ENCODE results near the gene SYT4. TPM values are rescaled to one million over a fixed set of nuclear protein-coding genes. Genes with fewer than 3 reads are reported as not detected.

Gene SYT4
- total RNA-seq, 1 experiment from 2014 or later = 3.4 TPM

DNA sequence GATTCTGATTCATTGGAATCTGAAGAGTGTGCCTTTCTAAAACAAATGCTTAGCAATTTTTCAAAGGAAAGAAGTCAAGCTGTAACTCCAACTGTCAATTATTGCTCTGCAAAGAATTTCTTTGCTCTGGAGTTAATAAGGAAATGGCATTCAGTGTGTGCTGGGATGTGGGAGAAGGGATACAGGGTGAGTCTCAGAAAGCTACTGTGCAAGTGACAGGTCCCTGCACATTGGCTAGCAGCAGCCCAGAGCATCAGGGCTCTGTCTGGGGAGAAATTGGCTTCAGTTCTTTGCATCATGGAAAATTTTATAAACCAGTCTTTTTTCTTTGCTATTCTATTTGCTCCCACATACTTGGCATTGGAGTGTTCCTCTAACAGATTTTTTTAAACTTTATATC, 1.1 kb upstream of the SYT4 start:
- Mint-ChIP-seq H3K4me3 (no peak overlapping the region), H3K4me1 (peaks cover 31 to 33% of the 10 kb centered on the region in 2 experiments), H3K27me3 (ENCODE audit: low read depth) (no peaks in the 10 kb centered on the region), H3K36me3 (ENCODE audit: insufficient read depth in 1 of 3, low read depth in 3 of 3) (no peaks in the 10 kb centered on the region), H3K9me3 (no peaks in the 10 kb centered on the region), H3K27ac (peak overlapping the region in 1 of 3 experiments; percentile 40; a peak in 1 of 7 replicates)
- H3K23me2 ChIP-seq (ENCODE audit: insufficient read length, low read depth, low read length, poor library complexity, severe bottlenecking) = peaks cover 3% of the 10 kb centered on the region
- no peak overlapping the region for H2AK5ac ChIP-seq (ENCODE audit: insufficient read length, low read length)
- no peaks in the 10 kb centered on the region for H3K9me3 ChIP-seq (ENCODE audit: control insufficient read depth, low read depth, low read length)
- H4K8ac ChIP-seq (replicated peaks; ENCODE audit: insufficient read length, low read depth, low read length) = no peak overlapping the region
- no peak overlapping the region for H3K27ac ChIP-seq (ENCODE audit: insufficient read length, low read depth, low read length)
- H3K18ac ChIP-seq (ENCODE audit: insufficient read length, low read depth, low read length) = no peak overlapping the region
- no peak overlapping the region for H3K23ac ChIP-seq (ENCODE audit: insufficient read length, low read depth, low read length)
- no peak overlapping the region for H3K4ac ChIP-seq (ENCODE audit: low read depth, low read length)
- H3K27me3 ChIP-seq (ENCODE audit: insufficient read depth, low read length) = no peaks in the 10 kb centered on the region
- no peak for DNase-seq
- no peak overlapping the region for H4K91ac ChIP-seq (ENCODE audit: insufficient read length, low read depth, low read length)
- H2AFZ ChIP-seq (ENCODE audit: low read length) = no peak overlapping the region
- H4K20me1 ChIP-seq (ENCODE audit: control insufficient read depth, insufficient read depth, insufficient read length) = no peaks in the 10 kb centered on the region
- no peak overlapping the region for H3K14ac ChIP-seq (ENCODE audit: insufficient read depth, low read length)
- H2BK15ac ChIP-seq (ENCODE audit: low read depth, low read length) = no peak overlapping the region
- H2BK20ac ChIP-seq (ENCODE audit: low read depth, low read length, poor library complexity, severe bottlenecking) = no peak overlapping the region
- no peak overlapping the region for H3T11ph ChIP-seq (ENCODE audit: low read length)
- H3K79me1 ChIP-seq (ENCODE audit: insufficient read depth, low read depth, low read length, poor library complexity, severe bottlenecking) = no peaks in the 10 kb centered on the region
- no peak overlapping the region for H4K5ac ChIP-seq (ENCODE audit: insufficient read length, low read depth, low read length)
- no peak overlapping the region for H3K9ac ChIP-seq (ENCODE audit: extremely low read depth, insufficient read length, low read length)
- H2BK5ac ChIP-seq (ENCODE audit: insufficient read length, low read length) = no peak overlapping the region
- H3K79me2 ChIP-seq (ENCODE audit: insufficient read depth, low read length) = no peaks in the 10 kb centered on the region; the same call in 1 of the 2 replicates
- no peak overlapping the region for H3K4me2 ChIP-seq (ENCODE audit: insufficient read depth, insufficient read length, low read length)
- H2BK12ac ChIP-seq (ENCODE audit: insufficient read length, low read depth, low read length) = no peak overlapping the region
- H3K56ac ChIP-seq (ENCODE audit: insufficient read length, low read depth, low read length) = no peak overlapping the region
- no peaks in the 10 kb centered on the region for H3K4me1 ChIP-seq (ENCODE audit: insufficient read depth, low read length)
- TF ChIP-seq, protein P1, sequence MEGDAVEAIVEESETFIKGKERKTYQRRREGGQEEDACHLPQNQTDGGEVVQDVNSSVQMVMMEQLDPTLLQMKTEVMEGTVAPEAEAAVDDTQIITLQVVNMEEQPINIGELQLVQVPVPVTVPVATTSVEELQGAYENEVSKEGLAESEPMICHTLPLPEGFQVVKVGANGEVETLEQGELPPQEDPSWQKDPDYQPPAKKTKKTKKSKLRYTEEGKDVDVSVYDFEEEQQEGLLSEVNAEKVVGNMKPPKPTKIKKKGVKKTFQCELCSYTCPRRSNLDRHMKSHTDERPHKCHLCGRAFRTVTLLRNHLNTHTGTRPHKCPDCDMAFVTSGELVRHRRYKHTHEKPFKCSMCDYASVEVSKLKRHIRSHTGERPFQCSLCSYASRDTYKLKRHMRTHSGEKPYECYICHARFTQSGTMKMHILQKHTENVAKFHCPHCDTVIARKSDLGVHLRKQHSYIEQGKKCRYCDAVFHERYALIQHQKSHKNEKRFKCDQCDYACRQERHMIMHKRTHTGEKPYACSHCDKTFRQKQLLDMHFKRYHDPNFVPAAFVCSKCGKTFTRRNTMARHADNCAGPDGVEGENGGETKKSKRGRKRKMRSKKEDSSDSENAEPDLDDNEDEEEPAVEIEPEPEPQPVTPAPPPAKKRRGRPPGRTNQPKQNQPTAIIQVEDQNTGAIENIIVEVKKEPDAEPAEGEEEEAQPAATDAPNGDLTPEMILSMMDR (conservative IDR thresholded peaks at IDR 0.05) = no peak
- H2BK120ac ChIP-seq (ENCODE audit: low read depth, low read length, poor library complexity, severe bottlenecking) = no peak overlapping the region
